UCSD-AML1 (cell line): ENCODE data around the gene FOXS1.
"Not testable (repeated sequence)": the region's sequence is repeated elsewhere in the genome, so short reads cannot be mapped to it uniquely, and the experiment has no call there.

Experiments
- DNase-seq: peaks from one replicate; lab custom pipeline; 2025; ENCODE audit not compliant: unreplicated experiment; lab: John Stamatoyannopoulos, UW

The FOXS1 gene

GRCh38 chr20:31823360-31824124, 21.9 kb downstream of the FOXS1 start:
- DNase-seq: peak; percentile 46

GRCh38 chr20:31822421-31823330, 22.7 kb downstream of the FOXS1 start:
- peak; percentile 74 for DNase-seq

GRCh38 chr20:31821427-31821826, 24.0 kb downstream of the FOXS1 start:
- DNase-seq: no peak

DNA sequence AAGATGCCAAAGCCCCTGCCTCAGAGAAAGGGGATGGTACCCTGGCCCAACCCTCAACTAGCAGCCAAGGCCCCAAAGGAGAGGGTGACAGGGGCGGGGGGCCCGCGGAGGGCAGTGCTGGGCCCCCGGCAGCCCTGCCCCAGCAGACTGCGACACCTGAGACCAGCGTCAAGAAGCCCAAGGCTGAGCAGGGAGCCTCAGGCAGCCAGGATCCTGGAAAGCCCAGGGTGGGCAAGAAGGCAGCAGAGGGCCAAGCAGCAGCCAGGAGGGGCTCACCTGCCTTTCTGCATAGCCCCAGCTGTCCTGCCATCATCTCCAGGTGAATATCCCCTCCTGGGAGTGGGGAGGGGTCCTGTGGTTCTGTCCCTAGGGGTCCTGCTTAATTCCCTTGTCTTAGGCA, 25.2 kb downstream of the FOXS1 start:
- no peak for DNase-seq

DNA sequence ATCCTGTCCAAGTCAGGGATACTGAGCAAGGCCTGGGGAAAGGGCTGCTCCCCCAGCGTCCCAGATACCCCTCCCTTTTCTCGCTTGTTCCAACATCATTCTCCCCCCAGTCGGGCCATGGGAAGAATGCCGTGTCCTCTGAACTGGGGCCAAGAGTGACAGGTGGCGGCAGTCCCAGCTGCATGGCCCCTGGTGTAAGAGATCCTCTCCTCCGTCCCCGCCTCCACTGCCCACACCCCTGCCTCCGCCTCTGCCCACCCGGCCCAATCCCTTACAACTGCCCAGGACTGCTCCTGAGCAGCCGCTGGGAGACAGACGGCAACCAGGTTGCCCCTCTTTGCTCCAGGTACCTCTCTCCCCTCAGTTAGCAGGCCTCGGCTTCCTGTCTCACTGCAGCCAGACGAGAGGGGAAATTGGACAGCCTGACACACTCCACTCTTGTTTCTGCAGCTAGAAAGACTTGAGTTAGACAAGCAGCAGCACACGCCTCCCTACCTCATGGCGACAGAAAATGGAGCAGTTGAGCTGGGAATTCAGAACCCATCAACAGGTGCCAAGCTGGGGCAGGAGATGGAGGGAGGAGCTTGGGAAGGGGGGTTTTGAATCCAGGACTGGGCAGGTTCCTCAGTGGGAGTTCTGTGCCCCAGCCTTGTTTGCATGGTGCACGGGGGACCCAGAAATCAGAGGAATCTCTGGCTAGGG, 26.2 kb downstream of the FOXS1 start, which contains the start of gene MYLK2:
Gene MYLK2 (plus strand): TSS at position 274 of the 702 bp plus-strand sequence. CDS start 225 bp downstream, at position 499.
- DNase-seq: no peak

DNA sequence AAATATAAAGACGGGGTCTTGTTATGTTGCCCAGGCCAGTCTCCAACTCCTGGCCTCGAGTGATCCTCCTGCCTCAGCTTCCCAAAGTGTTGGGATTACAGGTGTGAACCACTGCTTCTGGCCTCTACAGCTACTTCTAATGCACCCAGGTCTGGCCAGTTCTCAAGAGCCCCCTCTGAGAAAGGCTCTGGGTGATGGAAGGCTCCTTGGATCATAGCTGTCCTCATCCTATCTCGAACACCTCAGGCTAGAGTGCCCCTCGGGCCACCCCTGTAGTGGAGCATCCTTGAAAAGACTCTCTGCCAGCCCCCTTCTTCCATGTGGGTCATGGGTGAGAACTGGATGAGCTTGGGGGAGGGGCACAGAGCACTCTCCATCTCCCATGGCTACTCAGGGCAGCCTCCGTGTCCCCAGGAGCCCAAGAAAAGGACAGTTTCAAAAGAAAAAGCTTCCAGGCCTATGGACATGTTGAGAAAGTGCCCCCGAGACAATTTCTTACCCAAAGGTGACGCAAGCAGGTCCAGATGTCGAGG, 27.0 kb downstream of the FOXS1 start:
- DNase-seq: no peak

- no peak for DNase-seq
These were observed 27.9 kb downstream of the FOXS1 start for GRCh38 chr20:31817461-31817860.

DNA sequence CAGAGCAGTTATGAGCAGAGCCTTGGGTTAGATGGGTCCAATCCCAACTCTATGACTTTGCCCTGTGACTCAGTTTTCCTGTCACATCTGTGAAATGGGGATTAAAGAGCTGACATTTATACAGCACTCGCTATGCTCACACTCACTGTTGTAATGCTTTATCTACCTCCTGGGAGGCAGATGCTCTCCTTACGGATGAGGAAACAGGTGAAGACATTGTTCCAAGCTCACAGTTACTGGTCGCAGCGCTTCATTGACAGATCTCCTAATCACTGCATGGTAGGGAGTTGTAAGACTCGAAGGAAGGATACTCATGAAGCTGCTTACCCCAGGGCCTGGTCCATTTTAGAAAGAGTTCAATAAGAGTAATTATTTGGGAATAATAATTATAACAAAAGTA, 29.2 kb downstream of the FOXS1 start:
- no peak for DNase-seq

GRCh38 chr20:31815408-31816188, 29.8 kb downstream of the FOXS1 start:
- DNase-seq: no peak

DNA sequence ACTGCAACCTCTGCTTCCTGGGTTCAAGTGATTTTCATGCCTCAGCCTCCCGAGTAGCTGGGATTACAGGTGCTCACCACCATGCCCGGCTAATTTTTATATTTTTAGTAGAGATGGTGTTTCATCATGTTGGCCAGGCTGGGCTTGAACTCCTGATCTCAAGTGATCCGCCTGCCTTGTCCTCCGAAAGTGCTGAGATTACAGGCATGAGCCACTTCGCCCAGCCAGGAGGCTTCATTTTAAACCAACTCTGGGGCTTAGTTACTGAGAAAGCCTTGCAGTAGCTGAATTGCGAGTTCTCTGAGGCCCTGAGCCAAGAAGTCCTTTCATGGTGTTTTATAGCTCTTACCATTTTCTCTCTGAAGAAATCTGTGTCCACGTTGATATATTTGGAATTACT, 31.3 kb downstream of the FOXS1 start:
- not testable (repeated sequence) for DNase-seq

GRCh38 chr20:31813611-31814010, 31.8 kb downstream of the FOXS1 start:
- no peak for DNase-seq

- no peak for DNase-seq
These were observed 33.3 kb downstream of the FOXS1 start for GRCh38 chr20:31811796-31812728.

- DNase-seq: no peak
These were observed 34.2 kb downstream of the FOXS1 start for GRCh38 chr20:31811198-31811597.

- no peak for DNase-seq
These were observed 35.7 kb downstream of the FOXS1 start for GRCh38 chr20:31809661-31810060.

DNA sequence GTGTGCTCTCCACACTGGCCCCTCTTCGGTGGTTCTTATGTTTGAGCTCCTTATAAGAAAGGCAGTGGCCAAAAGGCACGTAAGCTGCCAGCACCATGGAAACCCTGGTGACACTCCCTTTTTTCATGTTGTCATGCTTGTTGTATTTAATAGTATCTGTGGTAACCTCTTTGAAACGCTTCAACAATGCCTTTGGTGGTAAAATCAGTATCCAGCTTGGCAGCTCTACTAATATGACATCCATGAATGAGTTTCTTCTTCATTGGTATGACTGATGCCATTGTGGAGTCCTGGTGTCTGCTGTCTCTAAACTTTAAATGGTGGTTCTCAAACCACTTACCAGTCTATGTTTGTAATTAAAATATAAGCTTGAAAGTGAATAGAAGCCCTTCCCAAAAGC, 36.9 kb downstream of the FOXS1 start:
- DNase-seq: no peak

DNA sequence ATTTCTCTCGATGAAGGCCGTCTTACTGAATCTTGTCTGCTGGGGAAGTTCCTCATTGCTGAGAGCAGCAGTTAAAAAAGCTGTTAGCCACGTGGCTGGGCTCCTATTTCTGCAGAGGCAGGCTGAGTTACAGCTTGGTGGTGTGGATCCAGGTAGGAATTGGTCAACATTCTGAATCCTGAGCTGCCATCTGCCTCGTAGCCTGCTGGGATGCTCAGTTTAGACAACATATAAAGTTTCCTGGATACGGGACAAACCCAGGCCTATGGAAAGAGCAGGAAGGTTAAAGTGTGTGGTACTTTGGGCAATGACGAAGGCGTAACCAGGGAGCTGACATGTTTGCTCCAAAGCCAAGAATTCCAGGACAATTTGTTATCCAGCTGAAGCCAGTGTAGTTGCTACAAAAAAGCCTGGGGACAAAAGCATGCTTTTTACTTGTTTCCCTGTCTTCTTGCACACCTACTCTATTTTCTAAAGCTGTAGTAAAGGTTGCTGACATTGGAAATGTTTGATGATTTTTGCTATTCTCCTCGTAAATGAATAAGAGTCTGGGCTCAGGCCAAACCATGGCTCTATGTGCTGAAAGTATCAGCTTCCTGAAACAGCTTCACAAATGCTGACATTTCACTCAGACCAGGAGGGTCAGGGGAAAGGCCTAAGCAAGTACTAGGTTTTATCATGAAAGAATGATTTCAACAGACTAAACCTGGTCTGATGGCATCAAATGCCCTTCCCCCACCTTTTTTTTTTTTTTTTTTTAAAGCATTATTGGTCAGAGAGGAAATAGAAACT, 38.6 kb downstream of the FOXS1 start:
- DNase-seq: no peak

DNA sequence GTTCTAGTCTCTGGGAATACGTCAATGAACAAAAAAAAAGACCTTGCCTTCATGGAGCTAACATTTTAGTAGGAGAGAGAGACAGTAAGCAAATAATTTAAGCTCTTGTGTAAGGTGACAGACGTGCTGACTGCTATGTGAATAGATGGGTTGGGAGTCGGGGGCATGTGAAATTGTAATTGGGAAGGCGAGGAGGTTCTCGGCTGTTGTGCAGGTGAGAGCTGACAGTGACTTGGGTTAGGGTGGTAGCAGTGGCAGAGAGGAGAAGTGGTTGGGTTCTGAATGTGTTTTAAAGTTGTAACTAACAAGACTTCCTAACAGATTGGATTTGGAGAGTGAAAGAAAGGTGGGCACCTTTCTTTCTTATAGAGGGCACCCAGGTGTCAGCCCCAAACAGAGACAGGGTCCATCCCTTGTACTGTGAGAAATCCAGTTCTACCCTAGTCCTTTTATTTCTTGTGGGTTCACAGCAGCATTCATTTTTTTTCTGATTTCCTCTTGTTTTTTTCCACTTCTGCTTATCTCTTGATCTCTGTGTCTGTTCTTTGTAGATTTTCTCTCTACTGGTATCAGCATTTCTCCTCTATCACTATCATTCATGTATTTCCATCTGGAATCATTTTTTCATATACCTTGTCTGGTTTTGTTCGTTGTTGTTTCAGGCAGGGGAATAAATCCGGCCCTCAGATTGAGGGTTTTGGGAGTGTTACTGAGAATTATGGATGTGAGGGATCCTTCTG, 41.7 kb downstream of the FOXS1 start:
- DNase-seq: no peak

DNA sequence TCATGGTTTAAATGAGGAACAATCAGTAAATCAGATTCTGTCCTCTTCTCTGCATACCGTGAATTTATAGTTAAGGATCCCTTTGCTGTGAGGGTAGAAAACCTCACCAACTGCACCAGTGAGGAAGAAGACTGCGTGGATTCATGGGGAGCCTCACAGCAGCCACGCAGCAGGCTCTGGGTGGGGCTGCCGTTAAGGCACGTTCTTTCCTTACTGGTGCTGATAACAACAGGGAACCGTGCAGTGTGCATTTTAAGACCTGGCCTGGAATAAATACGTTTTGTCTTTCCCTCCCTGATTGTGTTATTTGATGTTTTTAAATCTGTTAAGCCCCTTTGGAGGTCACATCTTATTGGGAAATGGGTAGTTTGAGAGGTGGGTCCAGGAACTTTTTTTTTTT, 43.9 kb downstream of the FOXS1 start:
- DNase-seq: no peak
